IPS-11a (cell line): ENCODE results near the gene CPXM1.

ENCODE experiments used
- H3K4me3 ChIP-seq: one replicate; pipeline ENCODE4 v1.5.1; 2013; ENCODE audit warnings: low read depth, low read length, control low read depth

The CPXM1 gene

GRCh38 chr20:2750491-2751251, 49.8 kb downstream of the CPXM1 start:
- peak overlapping the region; percentile 10 for H3K4me3 ChIP-seq

- peak overlapping the region; percentile 8 for H3K4me3 ChIP-seq
Observed at GRCh38 chr20:2749951-2750490, 50.4 kb downstream of the CPXM1 start.

- no peak overlapping the region for H3K4me3 ChIP-seq
Observed at GRCh38 chr20:2749343-2749950, 51.0 kb downstream of the CPXM1 start.

- no peak overlapping the region for H3K4me3 ChIP-seq
Observed at GRCh38 chr20:2748551-2749342, 51.7 kb downstream of the CPXM1 start.

GRCh38 chr20:2747676-2748235, 52.7 kb downstream of the CPXM1 start:
- no peak overlapping the region for H3K4me3 ChIP-seq

GRCh38 chr20:2746636-2747265, 53.7 kb downstream of the CPXM1 start:
- H3K4me3 ChIP-seq = no peak overlapping the region

- H3K4me3 ChIP-seq = no peak overlapping the region
Observed at GRCh38 chr20:2745936-2746635, 54.3 kb downstream of the CPXM1 start.

- no peak overlapping the region for H3K4me3 ChIP-seq
Observed at GRCh38 chr20:2745060-2745910, 55.1 kb downstream of the CPXM1 start.
